Liver (tissue), 3 donors: ENCODE results near the gene OAS1.
"Not testable (repeated sequence)": the region's sequence is repeated elsewhere in the genome, so short reads cannot be mapped to it uniquely, and the experiment has no call there.

ENCODE experiments used
- CTCF ChIP-seq: fragments of 150-350 bp; IDR thresholded peaks from 2 replicates; pipeline ENCODE4 v1.5.1; 2017; ENCODE audit warnings: improper control_type of control experiment, low read depth, low read length; ENCODE audit not compliant: missing input control
- GABPA ChIP-seq, 2 donors: IDR thresholded peaks in 1 of 2; conservative IDR thresholded peaks in 1 of 2; 2 replicates each; pipeline ENCODE4 v1.6.1; 2016; ENCODE audit warnings: antibody characterized with exemption in 2 of 2, mild to moderate bottlenecking in 1 of 2, moderate library complexity in 1 of 2
- JUND ChIP-seq, 2 donors: IDR thresholded peaks; 2 replicates each; pipeline ENCODE4 v1.6.1; 2016; ENCODE audit warnings: antibody characterized with exemption in 2 of 2
- NR2F2 ChIP-seq: IDR thresholded peaks from 2 replicates; pipeline ENCODE4 v1.6.1; 2016; ENCODE audit warnings: antibody characterized with exemption
- RAD21 ChIP-seq, 2 donors: IDR thresholded peaks; 2 replicates each; pipeline ENCODE4 v1.6.1; 2016; ENCODE audit warnings: antibody characterized with exemption in 2 of 2, mild to moderate bottlenecking in 2 of 2
- REST ChIP-seq: IDR thresholded peaks from 2 replicates; pipeline ENCODE4 v1.6.1; 2016; ENCODE audit warnings: antibody characterized with exemption, mild to moderate bottlenecking
- TAF1 ChIP-seq: conservative IDR thresholded peaks from 2 replicates; pipeline ENCODE4 v1.6.1; 2016; ENCODE audit warnings: antibody characterized with exemption, mild to moderate bottlenecking
- YY1 ChIP-seq: IDR thresholded peaks from 2 replicates; pipeline ENCODE4 v1.6.1; 2016; ENCODE audit warnings: antibody characterized with exemption, mild to moderate bottlenecking
- ZBTB33 ChIP-seq: IDR thresholded peaks from 2 replicates; pipeline ENCODE4 v1.6.1; 2016; ENCODE audit warnings: antibody characterized with exemption
- donor health status: healthy.
- donor health status: healthy.

GRCh38 chr12:112913888-112914287 lies 7.1 kb downstream of the OAS1 start:
- TF ChIP-seq CTCF; JUND (IDR thresholded peaks at IDR 0.05); ZBTB33; RAD21 (IDR thresholded peaks at IDR 0.05); REST; TAF1; NR2F2; GABPA (IDR thresholded peaks at IDR 0.05 in 1 of 2, conservative IDR thresholded peaks at IDR 0.05 in 1 of 2); YY1: not testable (repeated sequence)
